ENCODE measurements around the gene KCNMB1.

DNA sequence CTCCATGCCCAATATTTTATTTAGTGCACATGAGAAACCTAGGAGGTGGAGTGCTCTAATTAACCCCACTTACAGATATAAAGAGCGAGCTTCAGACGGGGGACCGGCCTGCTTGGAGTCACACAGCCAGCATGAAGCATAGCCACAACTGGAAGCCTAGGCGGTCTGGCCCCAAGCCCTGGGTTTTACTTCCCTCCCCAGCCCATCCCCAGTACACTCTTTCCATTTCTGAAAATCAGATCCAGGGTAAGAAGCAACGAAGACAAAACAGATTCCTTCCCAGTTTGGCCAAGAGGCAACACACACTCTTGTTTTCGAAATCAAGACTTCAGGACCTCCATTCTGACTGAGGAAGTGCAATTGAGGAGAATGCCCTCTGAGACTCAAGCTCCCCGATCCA lies 27.1 kb downstream of the KCNMB1 start:
- TF ChIP-seq, protein P1, sequence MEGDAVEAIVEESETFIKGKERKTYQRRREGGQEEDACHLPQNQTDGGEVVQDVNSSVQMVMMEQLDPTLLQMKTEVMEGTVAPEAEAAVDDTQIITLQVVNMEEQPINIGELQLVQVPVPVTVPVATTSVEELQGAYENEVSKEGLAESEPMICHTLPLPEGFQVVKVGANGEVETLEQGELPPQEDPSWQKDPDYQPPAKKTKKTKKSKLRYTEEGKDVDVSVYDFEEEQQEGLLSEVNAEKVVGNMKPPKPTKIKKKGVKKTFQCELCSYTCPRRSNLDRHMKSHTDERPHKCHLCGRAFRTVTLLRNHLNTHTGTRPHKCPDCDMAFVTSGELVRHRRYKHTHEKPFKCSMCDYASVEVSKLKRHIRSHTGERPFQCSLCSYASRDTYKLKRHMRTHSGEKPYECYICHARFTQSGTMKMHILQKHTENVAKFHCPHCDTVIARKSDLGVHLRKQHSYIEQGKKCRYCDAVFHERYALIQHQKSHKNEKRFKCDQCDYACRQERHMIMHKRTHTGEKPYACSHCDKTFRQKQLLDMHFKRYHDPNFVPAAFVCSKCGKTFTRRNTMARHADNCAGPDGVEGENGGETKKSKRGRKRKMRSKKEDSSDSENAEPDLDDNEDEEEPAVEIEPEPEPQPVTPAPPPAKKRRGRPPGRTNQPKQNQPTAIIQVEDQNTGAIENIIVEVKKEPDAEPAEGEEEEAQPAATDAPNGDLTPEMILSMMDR (IDR thresholded peaks at IDR 0.05 in 4 of 5, conservative IDR thresholded peaks at IDR 0.05 in 1 of 5): no peak
- TF ChIP-seq POLR2A (IDR thresholded peaks at IDR 0.05): no peak
